ENCODE results near the gene ITGA5.

The ITGA5 gene

GRCh38 chr12:54430471-54431069, 11.5 kb upstream of the ITGA5 start:
- no peak for DNase-seq

GRCh38 chr12:54429014-54429471, 10.0 kb upstream of the ITGA5 start:
- no peak for DNase-seq

GRCh38 chr12:54428050-54429013, 9.3 kb upstream of the ITGA5 start:
- DNase-seq: no peak

- DNase-seq: no peak
Observed at GRCh38 chr12:54427106-54427505, 8.0 kb upstream of the ITGA5 start.

- DNase-seq: no peak
Observed at GRCh38 chr12:54426690-54427089, 7.6 kb upstream of the ITGA5 start.

GRCh38 chr12:54425702-54426101, 6.6 kb upstream of the ITGA5 start:
- DNase-seq: no peak

GRCh38 chr12:54424224-54424623, 5.2 kb upstream of the ITGA5 start:
- DNase-seq: no peak

GRCh38 chr12:54423816-54424150, 4.7 kb upstream of the ITGA5 start:
- no peak for DNase-seq

- DNase-seq: no peak
Observed at GRCh38 chr12:54421879-54422250, 2.8 kb upstream of the ITGA5 start.

- DNase-seq: no peak
Observed at GRCh38 chr12:54421175-54421878, 2.3 kb upstream of the ITGA5 start.

GRCh38 chr12:54420766-54421144, 1.7 kb upstream of the ITGA5 start:
- no peak for DNase-seq

- DNase-seq: no peak
Observed at GRCh38 chr12:54418441-54419087, 502 bp downstream of the ITGA5 start.

- peak; percentile 31 for DNase-seq
Observed at GRCh38 chr12:54417712-54418440, 1.2 kb downstream of the ITGA5 start.

GRCh38 chr12:54416687-54417603, 2.1 kb downstream of the ITGA5 start:
- DNase-seq: no peak

- DNase-seq: no peak
Observed at GRCh38 chr12:54415221-54415929, 3.7 kb downstream of the ITGA5 start.

GRCh38 chr12:54413284-54414190, 5.5 kb downstream of the ITGA5 start:
- DNase-seq: peak; percentile 83

GRCh38 chr12:54412786-54413185, 6.3 kb downstream of the ITGA5 start:
- no peak for DNase-seq

GRCh38 chr12:54412348-54412747, 6.7 kb downstream of the ITGA5 start:
- DNase-seq: no peak

- DNase-seq: peak; percentile 69
Observed at GRCh38 chr12:54411391-54412241, 7.5 kb downstream of the ITGA5 start.
